GM12878 (cell line): ENCODE measurements around the gene LHFPL2. TPM values are rescaled to one million over a fixed set of nuclear protein-coding genes. Genes with fewer than 3 reads are reported as not detected.

Experiments used
- ATF7 ChIP-seq: fragments of 450-650 bp; IDR thresholded peaks from 2 replicates; pipeline ENCODE4 v1.6.1; 2016; ENCODE audit warnings: low read depth, mild to moderate bottlenecking
- BCL11A ChIP-seq: IDR thresholded peaks from 2 replicates; pipeline ENCODE4 v1.6.1; 2011; ENCODE audit warnings: low read depth, low read length
- BMI1 ChIP-seq: fragments of 450-650 bp; IDR thresholded peaks from 2 replicates; pipeline ENCODE4 v1.6.1; 2016; ENCODE audit warnings: mild to moderate bottlenecking, moderate library complexity, borderline replicate concordance
- CBX5 ChIP-seq: sonication (generic); IDR thresholded peaks from 2 replicates; pipeline ENCODE4 v1.6.1; 2016; ENCODE audit warnings: low read depth, moderate library complexity, mild to moderate bottlenecking, inconsistent platforms
- CEBPB ChIP-seq, 2 experiments: fragments of 150-350 bp in 1 of 2; IDR thresholded peaks; 2 replicates each; pipeline ENCODE4 v1.6.1; 2012 to 2014; ENCODE audit warnings: low read depth in 2 of 2, low read length in 2 of 2, borderline replicate concordance in 1 of 2, inconsistent platforms in 1 of 2
- CHD4 ChIP-seq: fragments of 200-600 bp; sonication (generic); IDR thresholded peaks from 2 replicates; pipeline ENCODE4 v1.6.1; 2016; ENCODE audit warnings: mild to moderate bottlenecking
- FOS ChIP-seq: IDR thresholded peaks from 3 replicates; pipeline ENCODE4 v1.6.1; 2011; ENCODE audit warnings: borderline replicate concordance; ENCODE audit not compliant: insufficient read length; ENCODE audit errors: extremely low read depth
- FOXK2 ChIP-seq: fragments of 450-650 bp; IDR thresholded peaks from 2 replicates; pipeline ENCODE4 v1.6.1; 2017; ENCODE audit warnings: mild to moderate bottlenecking, moderate library complexity
- LARP7 ChIP-seq: fragments of 450-650 bp; IDR thresholded peaks from 2 replicates; pipeline ENCODE4 v1.6.1; 2017; ENCODE audit warnings: mild to moderate bottlenecking
- NBN ChIP-seq: fragments of 450-650 bp; IDR thresholded peaks from 2 replicates; pipeline ENCODE4 v1.6.1; 2016
- RCOR1 ChIP-seq: conservative IDR thresholded peaks from 2 replicates; pipeline ENCODE4 v1.6.1; 2012; ENCODE audit warnings: low read depth, low read length, improper control_type of control experiment
- STAT1 ChIP-seq: fragments of 450-650 bp; conservative IDR thresholded peaks from 2 replicates; pipeline ENCODE4 v1.6.1; 2014; ENCODE audit warnings: antibody characterized with exemption, mild to moderate bottlenecking
- SUPT20H ChIP-seq: IDR thresholded peaks from 2 replicates; pipeline ENCODE4 v1.6.1; 2011; ENCODE audit warnings: low read depth, mild to moderate bottlenecking, low read length, moderate library complexity, borderline replicate concordance; ENCODE audit not compliant: control insufficient read depth
- SUZ12 ChIP-seq: fragments of 200-600 bp; sonication (generic); IDR thresholded peaks from one replicate; pipeline ENCODE4 v1.6.1; 2018; ENCODE audit warnings: antibody characterized with exemption, mild to moderate bottlenecking; ENCODE audit not compliant: unreplicated experiment
- TAF1 ChIP-seq: IDR thresholded peaks from 2 replicates; pipeline ENCODE4 v1.6.1; 2011; ENCODE audit warnings: mild to moderate bottlenecking, low read depth, low read length, borderline replicate concordance
- TARDBP ChIP-seq: IDR thresholded peaks from 2 replicates; pipeline ENCODE4 v1.6.1; 2016; ENCODE audit warnings: borderline replicate concordance
- TCF12 ChIP-seq: IDR thresholded peaks from 2 replicates; pipeline ENCODE4 v1.6.1; 2011; ENCODE audit warnings: low read depth, mild to moderate bottlenecking, low read length
- YY1 ChIP-seq: IDR thresholded peaks from 2 replicates; pipeline ENCODE4 v1.6.1; 2011; ENCODE audit warnings: low read depth, mild to moderate bottlenecking, low read length
- ZBED1 ChIP-seq: IDR thresholded peaks from 2 replicates; pipeline ENCODE4 v1.6.1; 2016; ENCODE audit warnings: borderline replicate concordance
- ZNF622 ChIP-seq: fragments of 450-650 bp; IDR thresholded peaks from 2 replicates; pipeline ENCODE4 v1.6.1; 2017; ENCODE audit warnings: mild to moderate bottlenecking, inconsistent platforms
- ZSCAN29 ChIP-seq: fragments of 450-650 bp; IDR thresholded peaks from 2 replicates; pipeline ENCODE4 v1.6.1; 2017; ENCODE audit warnings: mild to moderate bottlenecking, moderate library complexity
- ZZZ3 ChIP-seq: IDR thresholded peaks from 2 replicates; pipeline ENCODE4 v1.6.1; 2011; ENCODE audit warnings: low read depth; ENCODE audit not compliant: control insufficient read depth, insufficient read length
- polyA plus RNA-seq, 11 experiments: library from polyadenylated mRNA; depleted of rRNA in 4 of 11; unstranded in 6 of 11; stranded (reverse) in 5 of 11; fragments of >200 nt; fragmentation: Nextera tagmentation in 4 of 11; fragmentation: Illumina TruSeq in 1 of 11; extraction: Ambion mirVana in 4 of 11; extraction: Trizol in 1 of 11; gene quantifications; 1 replicate in 1 of 11; 2 replicates in 10 of 11; pipeline versions ENCODE4 v1.2.1 to v1.2.3, GENCODE V29; 2011 to 2016; ENCODE audit warnings: inconsistent platforms in 2 of 11, missing spikeins in 2 of 11, low read depth in 1 of 11
- total RNA-seq, 4 experiments: library from RNA; depleted of rRNA in 3 of 4; stranded (reverse); fragments of >200 nt in 3 of 4; fragmentation: Illumina TruSeq in 1 of 4; extraction: Trizol in 1 of 4; gene quantifications; 2 replicates each; pipeline versions ENCODE4 v1.2.1 to v1.2.3, GENCODE V29; 2013 to 2021
- TF ChIP-seq, protein P1 (sequence below): fragments of 450-650 bp; formaldehyde crosslinking; IDR thresholded peaks from 2 replicates; pipeline ENCODE4 v1.4.0; 2020; ENCODE audit warnings: mild to moderate bottlenecking, moderate library complexity
- TF ChIP-seq, protein P2 (sequence below): IDR thresholded peaks from 2 replicates; pipeline ENCODE4 v1.6.1; 2012; ENCODE audit warnings: low read length, inconsistent platforms
- TF ChIP-seq, protein P3 (sequence below): IDR thresholded peaks from 2 replicates; pipeline ENCODE4 v1.6.1; 2012; ENCODE audit warnings: low read depth, low read length, improper control_type of control experiment
- TF ChIP-seq, protein P4 (sequence below), 3 experiments: IDR thresholded peaks in 2 of 3; conservative IDR thresholded peaks in 1 of 3; 2 replicates each; pipeline ENCODE4 v1.5.1; 2011; ENCODE audit warnings: low read depth in 3 of 3, low read length in 3 of 3, mild to moderate bottlenecking in 3 of 3, control low read depth in 2 of 3, moderate library complexity in 2 of 3, inconsistent platforms in 1 of 3, mixed read lengths in 1 of 3; ENCODE audit not compliant: control insufficient read depth in 2 of 3, insufficient read depth in 1 of 3; ENCODE audit errors: extremely low read depth in 1 of 3

The LHFPL2 gene
- total and polyA plus RNA-seq, 10 of the 15 experiments (the other 5 are each of a cell fraction or from before 2014, with no cell fraction given), result 4.1 to 21.8 (median 12.5) TPM

DNA sequence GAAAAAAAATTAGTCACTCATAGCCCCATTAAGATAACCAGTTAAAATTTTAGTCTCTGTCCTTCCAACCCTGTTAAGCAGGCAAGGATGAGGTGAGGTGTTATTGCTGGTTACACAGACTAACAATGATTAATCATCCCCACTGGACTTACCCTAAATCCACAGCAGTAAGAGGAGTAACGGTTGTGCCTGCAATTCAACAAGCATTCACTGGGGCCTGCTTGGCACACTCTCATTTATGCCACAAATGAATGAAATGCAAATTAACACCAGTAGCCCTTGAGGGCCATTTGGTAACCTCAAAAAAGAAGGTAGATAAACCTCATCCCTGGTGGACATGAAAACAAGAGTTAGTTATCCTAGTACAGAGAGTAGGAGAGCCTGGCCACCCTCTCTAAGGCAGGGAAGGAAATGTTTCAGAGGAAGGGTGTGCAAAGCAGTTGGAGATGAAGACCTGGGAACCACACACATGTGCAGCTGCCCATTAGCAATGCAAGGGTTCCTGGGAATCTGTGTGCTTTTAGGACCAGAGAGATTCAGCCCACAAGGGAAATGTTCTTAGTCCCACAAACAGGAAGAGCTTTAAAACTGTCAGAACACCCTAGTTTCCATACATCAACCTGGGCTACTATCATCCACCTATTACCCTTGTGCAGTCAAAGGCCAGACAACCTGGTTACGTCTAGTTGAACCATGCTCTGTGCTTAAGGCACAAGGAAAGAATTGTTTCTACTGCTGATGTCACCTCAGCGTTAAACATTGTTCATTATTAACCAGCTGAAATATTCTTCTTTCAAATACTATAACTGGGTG lies 7.7 kb downstream of the LHFPL2 start (continued):
- TF ChIP-seq, protein P1, sequence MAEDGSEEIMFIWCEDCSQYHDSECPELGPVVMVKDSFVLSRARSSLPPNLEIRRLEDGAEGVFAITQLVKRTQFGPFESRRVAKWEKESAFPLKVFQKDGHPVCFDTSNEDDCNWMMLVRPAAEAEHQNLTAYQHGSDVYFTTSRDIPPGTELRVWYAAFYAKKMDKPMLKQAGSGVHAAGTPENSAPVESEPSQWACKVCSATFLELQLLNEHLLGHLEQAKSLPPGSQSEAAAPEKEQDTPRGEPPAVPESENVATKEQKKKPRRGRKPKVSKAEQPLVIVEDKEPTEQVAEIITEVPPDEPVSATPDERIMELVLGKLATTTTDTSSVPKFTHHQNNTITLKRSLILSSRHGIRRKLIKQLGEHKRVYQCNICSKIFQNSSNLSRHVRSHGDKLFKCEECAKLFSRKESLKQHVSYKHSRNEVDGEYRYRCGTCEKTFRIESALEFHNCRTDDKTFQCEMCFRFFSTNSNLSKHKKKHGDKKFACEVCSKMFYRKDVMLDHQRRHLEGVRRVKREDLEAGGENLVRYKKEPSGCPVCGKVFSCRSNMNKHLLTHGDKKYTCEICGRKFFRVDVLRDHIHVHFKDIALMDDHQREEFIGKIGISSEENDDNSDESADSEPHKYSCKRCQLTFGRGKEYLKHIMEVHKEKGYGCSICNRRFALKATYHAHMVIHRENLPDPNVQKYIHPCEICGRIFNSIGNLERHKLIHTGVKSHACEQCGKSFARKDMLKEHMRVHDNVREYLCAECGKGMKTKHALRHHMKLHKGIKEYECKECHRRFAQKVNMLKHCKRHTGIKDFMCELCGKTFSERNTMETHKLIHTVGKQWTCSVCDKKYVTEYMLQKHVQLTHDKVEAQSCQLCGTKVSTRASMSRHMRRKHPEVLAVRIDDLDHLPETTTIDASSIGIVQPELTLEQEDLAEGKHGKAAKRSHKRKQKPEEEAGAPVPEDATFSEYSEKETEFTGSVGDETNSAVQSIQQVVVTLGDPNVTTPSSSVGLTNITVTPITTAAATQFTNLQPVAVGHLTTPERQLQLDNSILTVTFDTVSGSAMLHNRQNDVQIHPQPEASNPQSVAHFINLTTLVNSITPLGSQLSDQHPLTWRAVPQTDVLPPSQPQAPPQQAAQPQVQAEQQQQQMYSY (CRISPR knock-in tag), result no peak
- TF ChIP-seq, protein P2, sequence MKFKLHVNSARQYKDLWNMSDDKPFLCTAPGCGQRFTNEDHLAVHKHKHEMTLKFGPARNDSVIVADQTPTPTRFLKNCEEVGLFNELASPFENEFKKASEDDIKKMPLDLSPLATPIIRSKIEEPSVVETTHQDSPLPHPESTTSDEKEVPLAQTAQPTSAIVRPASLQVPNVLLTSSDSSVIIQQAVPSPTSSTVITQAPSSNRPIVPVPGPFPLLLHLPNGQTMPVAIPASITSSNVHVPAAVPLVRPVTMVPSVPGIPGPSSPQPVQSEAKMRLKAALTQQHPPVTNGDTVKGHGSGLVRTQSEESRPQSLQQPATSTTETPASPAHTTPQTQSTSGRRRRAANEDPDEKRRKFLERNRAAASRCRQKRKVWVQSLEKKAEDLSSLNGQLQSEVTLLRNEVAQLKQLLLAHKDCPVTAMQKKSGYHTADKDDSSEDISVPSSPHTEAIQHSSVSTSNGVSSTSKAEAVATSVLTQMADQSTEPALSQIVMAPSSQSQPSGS, result no peak
- TF ChIP-seq STAT1 (no peak), LARP7 (0 out of 2 replicates have a peak, but pooled peaks have one; percentile 31), SUPT20H (no peak), BMI1 (no peak), RCOR1 (no peak), ZSCAN29 (no peak), ZBED1 (no peak), CEBPB (IDR thresholded peaks at IDR 0.05; ENCODE audit: borderline replicate concordance in 1 of 2, low read depth in 2 of 2, low read length in 2 of 2) (no peak), ZNF622 (no peak), YY1 (no peak), ZZZ3 (no peak), CHD4 (no peak), FOXK2 (no peak), SUZ12 (no peak), NBN (0 out of 2 replicates have a peak, but pooled peaks have one; percentile 47), FOS (no peak), TAF1 (no peak), TARDBP (no peak), CBX5 (no peak), ATF7 (0 out of 2 replicates have a peak, but pooled peaks have one; percentile 20), BCL11A (no peak), TCF12 (no peak)
- TF ChIP-seq, protein P3, sequence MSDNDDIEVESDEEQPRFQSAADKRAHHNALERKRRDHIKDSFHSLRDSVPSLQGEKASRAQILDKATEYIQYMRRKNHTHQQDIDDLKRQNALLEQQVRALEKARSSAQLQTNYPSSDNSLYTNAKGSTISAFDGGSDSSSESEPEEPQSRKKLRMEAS, result no peak
- TF ChIP-seq, protein P4, sequence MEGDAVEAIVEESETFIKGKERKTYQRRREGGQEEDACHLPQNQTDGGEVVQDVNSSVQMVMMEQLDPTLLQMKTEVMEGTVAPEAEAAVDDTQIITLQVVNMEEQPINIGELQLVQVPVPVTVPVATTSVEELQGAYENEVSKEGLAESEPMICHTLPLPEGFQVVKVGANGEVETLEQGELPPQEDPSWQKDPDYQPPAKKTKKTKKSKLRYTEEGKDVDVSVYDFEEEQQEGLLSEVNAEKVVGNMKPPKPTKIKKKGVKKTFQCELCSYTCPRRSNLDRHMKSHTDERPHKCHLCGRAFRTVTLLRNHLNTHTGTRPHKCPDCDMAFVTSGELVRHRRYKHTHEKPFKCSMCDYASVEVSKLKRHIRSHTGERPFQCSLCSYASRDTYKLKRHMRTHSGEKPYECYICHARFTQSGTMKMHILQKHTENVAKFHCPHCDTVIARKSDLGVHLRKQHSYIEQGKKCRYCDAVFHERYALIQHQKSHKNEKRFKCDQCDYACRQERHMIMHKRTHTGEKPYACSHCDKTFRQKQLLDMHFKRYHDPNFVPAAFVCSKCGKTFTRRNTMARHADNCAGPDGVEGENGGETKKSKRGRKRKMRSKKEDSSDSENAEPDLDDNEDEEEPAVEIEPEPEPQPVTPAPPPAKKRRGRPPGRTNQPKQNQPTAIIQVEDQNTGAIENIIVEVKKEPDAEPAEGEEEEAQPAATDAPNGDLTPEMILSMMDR (IDR thresholded peaks at IDR 0.05 in 2 of 3, conservative IDR thresholded peaks at IDR 0.05 in 1 of 3; ENCODE audit: control insufficient read depth in 2 of 3, extremely low read depth in 1 of 3, insufficient read depth in 1 of 3, low read depth in 3 of 3, low read length in 3 of 3), result no peak
